GM21576 (cell line): ENCODE measurements around the gene CDADC1.
"Not testable (repeated sequence)": the region's sequence is repeated elsewhere in the genome, so short reads cannot be mapped to it uniquely, and the experiment has no call there.

Experiments used
- ATAC-seq: cut with Tn5 transposase; IDR thresholded peaks from one replicate; pipeline ENCODE4 v1.9.1; 2021; ENCODE audit warnings: mild to moderate bottlenecking, moderate library complexity; ENCODE audit not compliant: unreplicated experiment

Gene CDADC1

DNA sequence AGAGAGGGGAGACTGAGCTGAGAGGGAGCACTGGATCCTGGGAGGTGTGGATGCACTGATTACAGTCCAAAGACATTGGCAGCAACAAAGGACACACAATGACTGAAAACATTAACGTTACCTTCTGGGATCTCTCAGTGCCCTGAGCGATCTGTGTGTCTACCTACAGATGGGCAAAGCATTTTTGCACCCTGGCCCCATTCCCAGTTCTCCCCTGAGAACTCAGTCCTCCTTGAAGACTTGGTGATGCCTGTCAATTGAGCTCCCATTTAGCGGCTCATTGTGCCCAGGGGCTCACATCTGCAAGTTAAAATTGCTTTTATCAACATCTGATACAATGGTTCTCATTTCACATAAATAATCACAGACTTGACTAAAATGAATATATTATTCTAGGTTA is 62.5 kb downstream of the CDADC1 start:
- no peak for ATAC-seq

GRCh38 chr13:49311816-49312215 is 64.1 kb downstream of the CDADC1 start:
- no peak for ATAC-seq

DNA sequence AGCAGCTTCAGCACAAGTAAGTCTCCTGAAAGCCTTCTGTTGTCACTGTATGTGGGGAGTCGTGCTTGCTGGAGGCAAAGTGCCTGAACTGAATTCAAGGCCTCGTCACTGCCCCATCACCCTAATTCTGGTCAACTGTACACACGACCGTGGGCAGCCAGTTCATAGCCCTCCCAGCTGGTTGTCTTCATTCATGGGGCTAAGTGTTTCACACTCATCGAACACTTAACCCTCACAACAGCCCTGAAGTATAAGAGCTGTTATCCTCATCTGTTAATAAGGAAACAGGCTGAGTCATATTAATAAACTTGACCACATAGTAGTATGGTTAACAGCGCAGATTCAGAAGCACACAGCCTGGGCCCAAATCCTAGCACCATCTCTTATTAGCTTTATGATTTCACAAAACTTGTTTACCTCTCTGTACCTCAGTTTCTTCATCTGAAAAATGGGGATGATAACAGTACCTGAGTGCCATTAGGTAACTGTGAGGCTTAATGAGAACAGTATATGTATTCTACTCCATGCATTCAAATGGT is 66.7 kb downstream of the CDADC1 start:
- ATAC-seq, result no peak

DNA sequence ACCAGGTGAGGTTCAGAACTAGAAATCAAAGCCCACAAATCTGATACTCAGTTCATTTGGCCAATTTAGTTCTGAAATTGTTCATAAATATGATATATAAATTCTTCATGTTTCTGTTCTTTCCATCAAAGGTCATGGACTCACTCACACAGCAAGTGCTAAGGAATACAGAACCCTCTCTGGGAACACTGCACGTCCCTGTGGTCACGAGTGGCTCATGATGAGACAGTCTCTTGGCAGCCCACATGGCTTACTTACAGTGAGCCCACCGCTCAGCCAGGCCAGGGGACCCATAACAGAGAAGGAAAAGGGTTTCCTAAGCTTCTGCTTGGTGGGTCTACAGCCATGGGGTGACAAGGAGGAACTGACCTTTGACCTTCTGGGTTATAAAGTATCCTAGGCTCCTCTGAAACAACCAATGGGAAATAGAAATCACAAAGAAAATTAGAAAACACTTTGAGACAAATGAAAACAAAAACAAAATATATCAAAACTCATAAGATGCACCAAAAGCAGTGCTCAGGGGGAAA is 67.4 kb downstream of the CDADC1 start:
- ATAC-seq, result no peak

- ATAC-seq, result no peak
Measured at GRCh38 chr13:49315756-49316482, 68.2 kb downstream of the CDADC1 start.

GRCh38 chr13:49319551-49319950 is 71.8 kb downstream of the CDADC1 start:
- no peak for ATAC-seq

DNA sequence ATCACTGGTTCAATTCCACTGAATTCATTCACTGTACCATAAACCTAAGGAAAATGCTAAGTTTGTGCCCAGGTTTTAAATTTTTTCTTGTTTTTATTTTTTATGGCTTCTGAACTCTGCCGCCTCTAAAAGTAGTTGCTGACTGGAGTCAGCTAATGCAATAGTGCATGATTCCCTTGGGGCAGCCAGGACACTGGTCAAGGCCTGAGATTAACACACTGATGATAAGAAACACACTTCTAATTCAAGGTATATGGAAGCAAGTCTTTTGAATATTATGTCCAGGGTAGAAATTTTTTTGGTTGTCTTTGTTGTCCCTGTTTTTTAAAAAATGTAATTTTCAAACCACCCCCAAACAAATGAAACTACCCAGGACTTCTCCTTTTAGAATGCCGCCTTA is 72.2 kb downstream of the CDADC1 start:
- ATAC-seq, result no peak

- ATAC-seq, result no peak
Measured at GRCh38 chr13:49320975-49321374, 73.2 kb downstream of the CDADC1 start.

DNA sequence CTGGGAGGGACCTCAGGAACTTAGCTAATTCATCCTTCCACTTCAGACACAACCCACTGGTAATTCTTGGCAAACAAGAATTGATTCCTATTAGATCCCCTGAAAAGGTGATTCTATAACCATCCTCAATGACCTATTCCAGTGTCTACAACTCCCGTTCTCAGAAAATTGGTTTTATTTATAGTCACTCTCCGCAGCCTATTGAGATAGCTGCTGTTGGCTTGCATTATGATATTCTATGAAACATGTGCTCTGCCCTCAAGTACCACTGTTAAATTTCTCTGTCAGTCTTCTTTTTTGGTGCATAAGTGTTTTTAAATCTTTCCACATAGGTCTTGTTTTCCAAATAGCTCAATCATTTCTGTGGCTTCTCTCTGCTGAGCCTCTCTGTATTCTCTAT is 75.0 kb downstream of the CDADC1 start:
- ATAC-seq, result no peak

DNA sequence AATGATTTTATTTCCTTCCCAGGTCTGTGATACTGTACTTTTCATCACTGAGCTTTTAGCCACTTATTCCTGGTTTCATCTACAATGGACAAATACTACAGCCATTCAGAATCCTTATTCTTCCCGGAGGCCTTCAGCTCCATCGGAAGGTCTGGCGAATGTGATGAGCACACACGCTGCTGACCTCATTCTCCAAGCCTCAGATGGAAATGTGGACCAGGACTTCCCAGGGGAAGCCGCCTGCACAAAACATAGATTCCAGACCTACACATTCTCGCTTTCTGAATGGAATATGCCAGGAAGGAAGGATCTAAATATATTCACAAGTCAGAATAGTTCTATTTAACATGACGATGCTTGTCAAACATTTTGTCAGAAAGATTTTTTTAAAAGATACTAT is 75.6 kb downstream of the CDADC1 start:
- no peak for ATAC-seq

- no peak for ATAC-seq
Measured at GRCh38 chr13:49326222-49326917, 78.6 kb downstream of the CDADC1 start.

- ATAC-seq, result not testable (repeated sequence)
Measured at GRCh38 chr13:49327145-49327544, 79.4 kb downstream of the CDADC1 start.

- no peak for ATAC-seq
Measured at GRCh38 chr13:49329831-49330545, 82.3 kb downstream of the CDADC1 start.

DNA sequence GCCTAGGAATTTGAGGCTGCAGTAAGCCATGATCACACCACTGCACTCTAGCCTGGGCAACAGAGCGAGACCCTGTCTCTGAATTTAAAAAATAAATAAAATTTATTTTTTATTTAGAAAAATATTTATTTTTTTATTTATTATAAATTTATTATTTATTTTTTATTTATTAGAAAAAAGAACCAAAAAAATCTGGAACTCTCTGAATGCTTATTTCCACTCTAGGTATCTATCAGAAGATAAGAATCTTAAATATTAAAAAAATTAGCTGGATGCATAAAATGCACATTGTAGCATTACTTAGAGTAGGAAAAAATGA is 82.8 kb downstream of the CDADC1 start:
- no peak for ATAC-seq

DNA sequence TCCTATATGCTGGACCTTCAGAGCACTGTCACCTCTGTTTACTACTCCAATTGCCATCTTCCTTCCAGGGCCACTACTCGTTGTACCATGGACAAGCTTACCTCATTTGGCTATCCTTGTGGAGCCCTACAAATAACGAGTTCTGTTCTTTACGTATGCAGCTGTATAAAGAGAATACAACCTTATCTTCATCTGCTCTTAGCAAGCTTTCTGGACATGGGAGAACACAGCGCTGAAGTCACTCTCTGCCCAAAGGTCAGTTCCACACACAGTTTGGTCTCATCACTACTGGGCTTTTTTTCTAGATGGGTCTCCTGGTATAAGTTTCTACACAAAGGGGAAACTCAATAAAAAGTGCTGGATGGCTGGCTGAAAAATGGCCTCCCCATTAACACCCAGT is 88.9 kb downstream of the CDADC1 start:
- no peak for ATAC-seq

GRCh38 chr13:49340161-49340560 is 92.4 kb downstream of the CDADC1 start:
- ATAC-seq, result no peak

DNA sequence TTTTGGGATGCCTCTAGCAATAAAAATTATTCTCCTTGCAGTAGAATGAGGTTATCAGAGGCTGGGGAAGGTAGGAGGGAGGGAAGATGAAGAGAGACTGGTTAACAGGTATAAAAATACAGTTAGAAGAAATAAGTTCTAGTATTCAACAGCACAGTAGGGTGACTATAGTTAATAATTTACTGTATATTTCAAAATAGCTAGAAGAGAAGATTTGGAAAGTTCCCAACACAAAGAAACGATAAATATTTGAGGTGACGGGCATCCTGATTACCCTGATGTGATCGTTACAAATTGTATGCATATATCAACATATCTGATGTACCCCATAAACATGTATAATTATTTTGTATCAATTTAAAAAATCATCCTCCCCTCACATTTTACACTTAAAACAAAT is 93.8 kb downstream of the CDADC1 start:
- ATAC-seq, result no peak

GRCh38 chr13:49341941-49342340 is 94.2 kb downstream of the CDADC1 start:
- ATAC-seq, result no peak

DNA sequence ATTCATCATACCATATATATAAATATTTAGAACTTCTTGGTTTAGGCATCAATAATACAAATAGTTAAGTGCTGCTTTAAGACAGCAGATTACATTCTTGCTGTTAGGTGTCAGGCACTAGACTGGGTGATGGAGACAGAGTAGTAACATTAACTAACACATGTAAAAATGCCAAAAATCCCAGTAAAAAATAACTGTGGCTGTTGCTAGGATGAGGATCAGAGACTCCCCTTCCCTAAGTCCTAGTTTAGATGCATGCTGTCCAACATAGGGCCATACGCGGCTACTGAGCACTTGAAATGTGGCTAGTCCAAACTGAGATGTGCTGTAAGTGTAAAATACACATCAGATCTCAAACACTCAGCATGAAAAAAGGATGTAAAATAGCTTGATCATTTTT is 94.7 kb downstream of the CDADC1 start:
- no peak for ATAC-seq
